GM21619 (cell line): Measurements from ENCODE around the gene PTGDS.

ENCODE experiments used
- ATAC-seq: cut with Tn5 transposase; IDR thresholded peaks from one replicate; pipeline ENCODE4 v1.9.1; 2021; ENCODE audit not compliant: unreplicated experiment

The PTGDS gene

DNA sequence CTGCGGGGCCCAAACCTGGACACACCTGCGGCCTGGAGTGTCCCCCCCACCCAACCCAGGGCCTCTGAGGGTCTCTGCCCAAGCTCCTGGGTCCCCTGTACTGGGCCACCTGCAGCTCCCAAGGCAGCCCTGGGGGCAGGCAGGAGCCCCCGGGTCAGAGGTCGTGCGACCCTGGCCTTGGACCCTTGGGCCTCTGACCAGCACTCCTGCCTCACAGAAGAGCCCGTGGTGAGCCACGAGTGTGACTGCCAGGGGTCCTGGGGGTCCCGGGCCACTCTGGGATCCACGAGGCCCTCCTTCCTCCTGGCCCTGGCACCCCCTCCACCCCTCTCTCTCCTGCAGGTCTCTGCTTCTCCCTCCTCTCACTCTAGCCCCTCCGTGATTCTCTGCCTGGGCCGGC, 5.0 kb upstream of the PTGDS start:
- no peak for ATAC-seq

DNA sequence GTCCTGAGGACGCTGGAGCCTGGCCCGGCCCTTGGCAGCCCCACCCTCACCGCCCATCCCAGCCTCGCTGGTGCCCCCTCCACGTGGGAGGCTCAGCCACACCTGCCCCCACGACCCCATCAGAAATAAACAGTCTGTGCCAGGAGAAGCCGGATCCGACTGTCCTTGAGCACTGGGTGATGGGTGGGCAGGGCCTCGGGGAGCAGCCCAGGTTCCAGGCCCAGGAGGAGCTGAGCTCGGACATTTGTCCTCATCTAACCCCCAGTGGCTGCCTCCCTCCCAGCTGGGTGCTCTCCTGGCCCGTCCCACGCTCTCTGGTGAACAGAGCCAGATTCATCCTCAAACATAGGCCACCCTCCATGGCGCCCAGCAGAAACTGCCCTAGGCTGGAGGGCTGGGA, 4.6 kb upstream of the PTGDS start:
- ATAC-seq = no peak

DNA sequence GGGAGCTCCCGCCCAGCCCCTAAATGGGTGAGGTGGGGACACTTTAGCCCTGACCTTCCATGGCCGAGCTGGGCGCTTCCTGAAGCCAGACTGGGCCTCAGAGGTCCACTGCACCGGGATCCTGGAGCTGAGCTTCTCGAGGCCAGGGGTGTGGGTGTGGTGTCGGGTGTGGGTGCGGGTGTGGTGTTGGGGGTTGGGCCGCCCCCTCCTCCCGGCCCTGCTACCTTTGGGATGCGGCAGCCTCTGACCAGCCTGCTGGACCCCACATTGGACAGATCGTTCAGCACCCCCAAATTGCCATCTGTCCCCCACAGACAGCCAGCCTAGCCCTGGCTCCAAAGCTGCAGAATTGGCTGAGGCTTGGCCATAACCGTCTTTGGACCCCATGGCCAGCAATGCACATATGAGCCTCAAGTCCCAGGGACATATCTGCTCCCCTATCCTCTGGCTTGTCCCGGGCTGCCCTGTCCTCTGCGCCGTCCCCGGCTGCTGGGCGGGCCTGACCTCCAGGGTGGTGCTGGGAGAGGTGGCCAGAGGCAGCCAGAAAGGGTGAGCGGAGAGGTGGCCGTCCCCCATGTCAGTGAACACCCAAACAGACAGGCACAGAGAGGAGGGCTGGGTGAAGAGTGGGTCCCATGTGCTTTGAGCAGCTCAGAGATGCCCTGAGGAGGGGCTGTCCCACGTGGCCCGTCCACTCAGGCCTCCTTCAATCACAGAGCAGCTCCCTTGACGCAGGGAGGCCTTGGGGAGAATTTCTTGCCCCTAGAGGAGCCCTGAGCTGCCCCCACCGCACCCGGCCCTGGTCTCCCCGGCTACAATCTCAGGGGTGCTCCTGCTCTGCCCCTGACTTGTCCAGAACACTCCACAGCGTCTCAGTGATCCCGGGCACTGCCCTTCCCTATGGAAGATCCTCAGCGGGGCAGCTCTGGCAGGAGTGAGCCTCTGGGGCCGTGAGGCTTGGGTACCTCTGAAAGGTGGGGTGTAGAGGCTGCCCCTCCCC, 3.4 kb upstream of the PTGDS start:
- no peak for ATAC-seq

DNA sequence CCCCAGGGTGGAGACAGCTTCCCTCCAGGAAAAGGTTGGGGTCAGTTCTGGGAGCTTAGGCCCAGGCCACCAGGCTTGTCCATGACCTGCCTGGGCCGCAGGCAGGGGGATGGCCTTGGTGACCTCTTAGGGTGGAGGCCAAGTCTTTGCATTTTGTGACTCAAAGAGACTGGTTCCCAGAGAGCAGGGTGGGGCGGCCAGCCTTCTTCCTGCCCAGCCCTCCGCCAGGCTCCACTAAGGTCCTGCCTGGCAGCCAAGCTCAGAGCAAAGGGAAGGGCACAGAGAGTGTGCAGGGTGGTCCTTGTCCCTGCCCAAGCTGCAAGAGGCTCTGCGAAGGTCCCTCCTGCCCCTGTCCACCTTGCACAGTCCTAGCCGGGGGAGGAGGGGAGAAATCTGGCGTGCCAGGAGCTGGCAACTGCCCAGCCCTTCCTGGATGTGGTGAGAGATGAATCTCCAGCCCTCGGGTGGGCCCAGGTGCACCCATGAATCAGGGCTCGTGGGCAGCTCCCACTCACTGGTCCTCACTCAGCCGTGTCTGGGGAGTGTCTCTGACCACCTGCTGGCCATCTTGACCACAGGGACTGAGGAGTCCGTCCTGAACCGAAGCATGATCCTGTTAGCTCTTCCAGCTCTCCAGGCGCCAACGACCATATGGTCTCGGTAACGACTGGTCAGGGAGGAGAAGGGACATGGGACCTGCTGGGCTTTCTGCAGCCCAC, 2.3 kb upstream of the PTGDS start:
- ATAC-seq = no peak

DNA sequence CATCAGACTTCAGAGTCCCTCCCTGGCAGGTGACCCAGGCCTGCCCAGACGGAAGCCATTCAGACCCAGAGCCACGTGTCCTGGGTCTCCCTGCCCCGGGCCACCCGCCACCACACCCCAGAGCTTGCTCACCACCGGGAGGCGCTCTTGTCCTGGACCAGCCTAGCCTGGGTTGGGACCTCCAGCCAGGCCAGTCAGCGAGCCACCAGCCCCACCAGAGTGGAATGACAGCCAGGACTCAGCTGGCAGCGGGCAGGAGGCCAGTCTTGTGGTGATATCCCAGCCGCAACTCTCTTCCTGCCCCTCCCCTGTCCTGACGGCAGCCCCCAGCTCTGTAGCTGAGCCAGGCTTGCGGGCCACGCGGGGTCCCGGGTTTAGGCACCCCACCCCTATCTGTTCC, 1.7 kb upstream of the PTGDS start:
- ATAC-seq = no peak

DNA sequence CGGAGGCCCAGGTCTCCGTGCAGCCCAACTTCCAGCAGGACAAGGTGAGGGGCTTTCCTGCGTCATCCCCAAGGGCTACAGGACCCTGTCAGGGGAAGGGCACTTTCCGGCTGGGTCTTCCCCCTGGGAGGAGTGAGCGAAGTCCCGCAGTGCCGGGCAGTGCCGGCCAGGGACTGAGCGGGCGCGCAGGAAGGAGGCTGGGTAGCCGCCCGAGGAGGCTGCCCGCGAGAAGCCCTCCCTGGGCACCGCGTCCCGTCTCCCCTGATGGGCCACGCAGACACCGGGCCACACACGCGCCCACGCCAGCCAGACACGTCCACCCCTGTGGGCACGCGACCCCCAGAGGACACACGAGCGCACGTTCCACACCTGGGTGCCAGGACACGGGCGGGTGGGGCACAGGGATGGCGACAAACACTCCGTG, 357 bp downstream of the PTGDS start:
- no peak for ATAC-seq

DNA sequence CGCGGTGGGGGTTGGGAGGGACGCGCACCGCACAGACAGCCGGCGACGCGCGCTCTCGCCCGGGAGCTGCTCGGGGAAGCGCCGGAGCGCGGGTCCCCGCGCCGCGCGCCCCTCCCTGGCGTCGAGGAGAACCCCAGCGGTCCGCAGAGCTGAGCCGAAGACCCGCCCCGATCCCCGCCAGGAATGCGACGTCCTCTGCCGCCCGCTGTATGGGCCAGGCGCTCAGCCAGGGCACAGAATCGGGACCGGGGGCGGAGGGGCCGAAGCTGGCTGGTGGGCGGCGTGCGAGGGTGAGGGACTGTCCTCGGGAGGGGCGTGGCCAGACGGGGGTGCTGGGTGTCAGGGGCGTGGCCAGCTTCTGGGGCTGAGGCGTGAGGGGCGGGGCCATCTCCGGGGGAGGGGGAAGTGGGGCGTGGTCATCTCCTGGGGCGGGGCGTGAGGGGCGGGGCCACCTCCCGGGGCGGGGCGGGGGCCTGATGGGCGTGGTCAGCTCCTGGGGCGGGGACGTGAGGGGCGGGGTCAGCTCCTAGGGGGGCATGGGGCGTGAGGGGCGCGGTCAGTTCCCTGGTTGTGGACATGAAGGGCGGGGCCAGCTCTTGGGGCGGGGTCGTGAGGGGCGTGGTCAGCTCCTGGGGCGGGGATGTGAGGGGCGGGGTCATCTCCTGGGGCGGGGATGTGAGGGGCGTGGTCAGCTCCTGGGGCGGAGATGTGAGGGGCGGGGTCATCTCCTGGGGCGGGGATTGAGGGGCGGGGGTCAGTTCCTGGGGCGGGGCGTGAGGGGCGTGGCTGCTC, 965 bp downstream of the PTGDS start:
- no peak for ATAC-seq

DNA sequence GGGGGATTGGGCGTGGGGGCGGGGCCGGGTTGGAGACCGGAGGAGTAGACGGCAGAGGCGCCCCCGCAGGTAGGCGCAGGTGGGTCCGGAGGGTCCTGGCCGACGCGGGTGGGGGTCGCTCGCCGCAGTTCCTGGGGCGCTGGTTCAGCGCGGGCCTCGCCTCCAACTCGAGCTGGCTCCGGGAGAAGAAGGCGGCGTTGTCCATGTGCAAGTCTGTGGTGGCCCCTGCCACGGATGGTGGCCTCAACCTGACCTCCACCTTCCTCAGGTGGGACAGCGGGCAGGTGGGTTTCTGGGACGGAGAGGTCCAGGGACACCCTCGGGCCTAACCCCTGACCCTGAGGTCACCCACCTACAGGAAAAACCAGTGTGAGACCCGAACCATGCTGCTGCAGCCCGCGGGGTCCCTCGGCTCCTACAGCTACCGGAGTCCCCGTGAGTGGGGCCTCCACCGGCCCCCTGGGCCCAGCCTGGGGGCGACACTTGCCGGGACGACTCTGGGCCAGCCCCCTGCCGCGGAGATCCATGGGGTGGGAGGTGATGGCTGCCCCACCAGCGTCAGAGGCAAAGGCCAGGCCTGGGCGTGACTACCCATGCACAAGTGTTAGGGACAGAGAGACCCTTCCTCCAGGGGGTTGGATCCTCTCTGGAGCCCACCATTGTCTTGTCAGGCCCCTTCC, 1.7 kb downstream of the PTGDS start:
- no peak for ATAC-seq

DNA sequence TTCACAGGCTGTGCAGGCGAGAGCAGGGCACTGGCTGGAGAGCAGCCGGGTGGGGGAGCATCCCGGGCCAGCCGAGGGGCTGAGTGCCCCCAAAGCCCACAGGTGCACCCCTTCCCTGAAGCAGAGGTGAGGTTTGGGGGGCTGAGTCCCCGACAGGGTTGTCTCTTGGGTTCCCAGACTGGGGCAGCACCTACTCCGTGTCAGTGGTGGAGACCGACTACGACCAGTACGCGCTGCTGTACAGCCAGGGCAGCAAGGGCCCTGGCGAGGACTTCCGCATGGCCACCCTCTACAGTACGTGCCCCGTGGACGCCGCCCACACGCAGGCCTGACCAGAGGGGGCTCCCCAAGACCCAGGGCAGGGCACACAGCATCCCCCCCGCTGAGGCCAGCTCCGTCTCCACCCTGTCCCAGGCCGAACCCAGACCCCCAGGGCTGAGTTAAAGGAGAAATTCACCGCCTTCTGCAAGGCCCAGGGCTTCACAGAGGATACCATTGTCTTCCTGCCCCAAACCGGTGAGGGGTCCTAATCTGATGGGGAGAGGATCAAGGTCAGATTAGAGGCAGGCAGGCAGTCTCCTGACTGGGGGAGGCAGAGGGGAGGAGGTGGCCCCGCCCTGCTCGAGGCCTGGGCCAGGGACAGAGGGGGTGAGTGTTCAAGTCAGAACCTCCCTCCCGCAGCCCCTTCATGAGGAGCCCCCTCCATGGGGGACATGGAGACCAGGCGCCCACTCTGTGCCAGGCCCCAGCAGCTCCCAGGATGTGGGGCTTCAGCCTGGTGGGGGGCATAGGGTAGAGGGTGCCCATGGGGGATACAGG, 2.7 kb downstream of the PTGDS start:
- no peak for ATAC-seq

DNA sequence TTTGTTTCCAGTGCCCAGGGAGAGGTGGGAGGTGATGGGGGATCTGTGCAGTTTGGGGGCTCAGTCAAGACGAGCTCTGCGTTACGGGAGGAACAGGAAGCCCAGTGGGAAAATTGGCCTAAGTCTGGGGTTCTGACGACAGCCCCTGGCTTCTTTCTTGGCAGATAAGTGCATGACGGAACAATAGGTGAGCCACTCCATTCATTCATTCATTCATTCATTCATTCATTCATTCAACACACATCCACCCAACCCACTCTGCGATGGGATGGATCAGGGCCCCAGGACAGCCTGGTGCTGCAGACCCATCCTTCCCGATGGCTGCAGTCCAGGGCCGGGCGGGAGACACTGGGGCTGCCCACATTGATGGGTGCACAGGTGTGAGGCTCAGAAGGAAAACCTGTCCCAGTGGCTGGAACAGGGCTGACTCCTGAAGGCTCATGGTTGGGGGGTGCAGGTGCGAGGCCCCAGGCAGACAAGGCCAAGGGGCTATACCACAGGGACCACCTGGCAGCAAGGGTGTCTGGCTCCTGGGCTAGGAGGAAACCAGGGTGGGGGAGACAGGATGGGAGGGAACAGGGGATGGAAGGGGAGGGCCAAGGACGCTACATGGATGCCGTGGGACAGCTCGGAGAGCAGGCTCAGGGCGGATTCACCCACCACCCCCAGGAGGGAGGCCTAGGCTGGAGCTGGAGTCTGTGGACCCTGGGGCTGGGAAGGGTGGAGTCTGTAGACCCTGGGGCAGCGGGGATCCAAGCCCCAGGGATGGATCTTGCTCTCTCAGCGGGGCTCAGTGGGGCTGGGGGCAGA, 3.6 kb downstream of the PTGDS start:
- ATAC-seq = no peak

DNA sequence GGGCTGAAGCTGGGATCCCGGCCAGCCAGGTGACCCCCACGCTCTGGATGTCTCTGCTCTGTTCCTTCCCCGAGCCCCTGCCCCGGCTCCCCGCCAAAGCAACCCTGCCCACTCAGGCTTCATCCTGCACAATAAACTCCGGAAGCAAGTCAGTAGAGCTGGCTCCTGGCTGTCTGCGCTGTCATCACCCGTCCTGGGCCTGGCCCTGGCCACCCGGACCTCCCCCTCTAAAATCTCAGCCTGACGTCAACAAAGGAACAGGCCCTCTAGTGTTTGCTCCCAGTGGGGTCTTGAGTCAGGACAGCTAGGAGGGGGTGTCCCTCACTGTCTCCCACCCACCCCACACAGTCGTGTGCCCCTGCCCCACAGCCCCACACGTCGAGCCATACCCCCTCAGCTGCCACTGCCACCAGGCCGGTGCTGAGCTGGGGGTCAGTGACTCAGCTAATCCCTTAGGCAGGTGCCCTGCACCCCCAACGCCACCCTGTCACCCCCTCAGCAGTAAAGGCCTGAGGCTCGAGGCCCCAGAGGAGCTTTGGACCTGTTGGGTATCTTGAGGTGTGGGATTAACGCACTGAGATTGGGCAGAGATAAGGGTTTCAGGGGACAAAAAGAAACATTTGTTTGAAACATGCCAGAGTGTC, 4.4 kb downstream of the PTGDS start:
- ATAC-seq = no peak

DNA sequence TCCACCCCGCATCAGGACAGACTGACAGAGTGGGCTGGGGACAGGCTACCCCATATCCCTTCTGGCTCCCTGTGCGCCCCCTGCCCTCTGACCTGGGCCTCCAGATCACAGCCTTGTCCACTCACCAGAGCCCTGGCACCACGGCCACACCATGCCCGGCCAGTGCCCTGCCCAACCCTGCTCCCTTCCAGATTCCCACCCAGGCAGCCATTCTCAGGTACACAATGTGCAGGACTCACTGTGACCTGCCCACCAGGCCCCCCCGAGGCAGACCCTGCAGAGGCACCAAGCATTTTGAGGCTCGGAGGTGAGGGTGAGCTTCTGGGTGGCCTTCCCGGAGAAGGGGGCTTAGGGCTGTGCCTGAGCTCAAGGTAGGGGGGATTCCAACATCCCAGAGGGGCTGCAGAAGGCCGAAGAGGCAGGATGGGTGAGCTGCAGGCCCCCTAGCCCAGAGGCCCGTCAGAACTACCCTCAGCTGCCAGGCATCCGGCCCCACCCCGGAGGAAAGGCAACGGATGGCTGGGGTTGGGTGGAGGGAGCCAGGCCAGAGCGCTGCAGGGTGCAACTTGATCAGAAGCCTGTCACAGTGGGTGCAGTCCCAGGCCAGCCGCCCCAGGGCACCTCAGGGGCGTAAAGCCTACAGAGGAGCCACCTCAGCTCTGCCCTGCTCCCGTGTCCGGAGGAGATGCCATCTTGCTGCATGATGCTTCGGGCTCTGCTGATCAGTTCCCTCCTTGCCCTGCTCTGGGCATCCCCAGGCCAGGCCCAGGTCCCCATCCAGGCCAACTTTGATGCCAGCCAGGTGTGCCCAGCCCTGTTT, 5.1 kb downstream of the PTGDS start, which contains the start of gene LCNL1:
Gene LCNL1, plus strand, starts transcription at position 762 of the 820 bp plus-strand sequence. CDS start 594 bp downstream, outside the sequence.
- no peak for ATAC-seq

DNA sequence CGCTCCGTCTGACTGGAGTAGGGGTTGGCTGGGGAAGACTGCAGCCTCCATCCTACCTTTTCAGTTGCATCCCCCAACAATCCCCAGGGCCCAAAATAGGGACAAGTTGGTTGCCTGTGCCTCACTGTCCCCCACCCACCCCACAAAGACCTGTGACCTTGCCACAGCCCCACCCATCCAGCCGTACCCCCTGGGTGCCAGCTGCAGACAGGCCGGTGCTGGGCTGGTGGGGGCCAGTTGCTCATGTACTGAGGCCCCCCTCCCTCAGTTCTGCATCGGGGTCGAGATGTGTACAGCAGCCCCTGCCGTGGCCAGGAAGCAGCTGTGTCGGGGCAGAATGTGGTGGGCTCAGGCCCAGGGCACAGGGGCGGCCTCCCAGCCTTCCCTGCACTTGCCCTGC, 5.9 kb downstream of the PTGDS start:
- ATAC-seq = no peak

DNA sequence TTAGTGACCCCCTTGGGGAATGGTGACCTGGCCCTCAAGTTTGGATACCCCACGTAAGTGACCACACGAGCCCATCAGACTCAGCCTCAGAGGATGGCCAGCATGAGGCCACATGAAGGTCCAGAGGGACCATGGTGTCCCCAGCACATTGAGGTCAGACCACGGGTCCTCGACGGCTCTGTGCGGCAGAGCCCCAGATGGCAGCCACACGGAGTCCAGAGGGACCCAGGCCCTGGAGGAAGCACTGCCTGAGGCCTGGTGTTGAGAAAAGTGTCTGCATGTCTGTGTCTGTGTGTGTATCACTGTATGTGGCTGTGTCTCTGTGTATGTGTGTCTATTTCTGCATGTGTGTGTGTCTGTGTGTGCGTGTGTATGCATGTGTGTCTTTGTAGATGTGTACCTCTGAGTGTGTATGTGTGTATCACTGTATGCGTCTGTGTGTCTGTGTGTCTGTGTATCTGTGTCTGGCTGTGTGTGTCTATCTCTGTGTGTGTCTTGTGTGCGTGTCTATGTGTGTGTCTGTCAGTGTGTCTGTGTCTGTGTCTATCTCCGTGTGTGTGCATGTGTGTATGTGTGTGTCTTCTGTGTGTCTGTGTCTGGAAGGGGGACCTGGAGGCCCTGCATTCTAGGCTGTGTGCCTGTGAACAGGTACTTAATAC, 6.5 kb downstream of the PTGDS start:
- ATAC-seq = no peak

DNA sequence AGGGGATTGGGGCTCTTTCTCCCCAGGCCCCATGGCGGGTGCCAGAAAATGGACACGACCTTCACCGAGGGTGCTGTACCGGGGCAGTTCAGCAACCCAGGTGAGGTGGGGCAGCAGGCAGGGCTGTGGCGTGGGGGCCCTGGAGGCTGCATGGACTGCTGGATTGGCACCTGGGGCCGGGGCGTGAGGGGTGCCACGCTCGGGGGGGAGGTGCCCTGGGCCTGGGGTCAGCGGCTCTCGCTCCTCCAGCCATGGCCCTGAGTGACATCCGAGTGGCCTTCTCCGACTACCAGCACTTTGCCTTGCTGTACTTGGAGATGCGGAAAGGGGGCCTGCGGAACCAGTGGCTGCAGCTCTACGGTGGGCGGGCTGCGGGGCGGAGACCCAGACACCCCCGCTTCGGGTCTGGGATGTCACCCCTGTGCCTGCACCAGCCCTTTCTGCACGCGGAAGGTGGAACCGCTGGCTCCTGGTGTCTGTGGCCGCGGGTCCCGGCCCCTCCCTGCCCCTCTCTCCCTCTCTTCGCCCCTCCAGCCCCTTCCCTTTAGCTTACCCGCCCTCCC, 7.2 kb downstream of the PTGDS start:
- no peak for ATAC-seq

DNA sequence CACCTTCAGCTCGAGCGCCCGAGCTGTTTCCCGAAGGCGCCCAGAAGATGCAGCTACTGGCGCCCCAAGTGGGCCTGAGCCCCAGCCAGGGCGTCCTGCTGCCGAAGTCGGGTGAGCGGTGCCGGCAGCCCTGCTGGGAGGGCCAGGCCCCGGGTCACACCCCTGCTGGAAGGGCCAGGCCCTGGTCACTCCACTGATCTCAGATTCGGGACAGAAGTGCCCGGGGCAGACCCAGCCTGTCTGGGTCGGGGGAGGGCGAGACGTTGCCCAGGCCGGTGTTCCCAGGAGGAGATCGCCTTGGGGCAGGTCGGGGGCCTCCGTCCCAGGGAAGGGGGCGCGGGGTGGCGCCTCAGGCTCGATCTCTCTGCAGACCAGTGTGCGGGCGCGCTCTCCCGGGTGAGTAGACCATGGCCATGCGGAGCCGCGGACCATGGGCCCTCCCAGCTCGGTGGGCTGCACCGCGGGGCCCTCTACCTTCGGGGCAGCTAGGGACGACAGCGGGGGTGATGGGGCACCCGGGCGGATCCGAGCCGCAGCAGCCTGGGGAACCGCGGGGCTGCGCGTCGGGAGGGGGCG, 7.8 kb downstream of the PTGDS start:
- no peak for ATAC-seq
